PC-9 (cell line): Measurements from ENCODE around the gene CHST15. TPM values are rescaled to one million over a fixed set of nuclear protein-coding genes. Genes with fewer than 3 reads are reported as not detected.

Experiments
- BruUV-seq: library from RNA; stranded (reverse); fragments of 400-500 nt; replicated peaks from 2 replicates; lab custom pipeline; 2021; lab: Mats Ljungman, UMichigan
- CTCF ChIA-PET: fragments of 300-600 bp; sonication (Branson Sonifier 250); formaldehyde crosslinking; loops from one replicate; lab custom pipeline; 2022; ENCODE audit warnings: antibody characterized with exemption; lab: Charles Lee
- POLR2A ChIA-PET: fragments of 300-600 bp; sonication (Branson Sonifier 250); formaldehyde crosslinking; loops from one replicate; lab custom pipeline; 2022; ENCODE audit warnings: antibody characterized with exemption; ENCODE audit not compliant: unreplicated experiment; lab: Charles Lee
- DNase-seq, 2 experiments: peaks; one replicate each; pipeline versions ENCODE4 v3.0.0 to v3.0.0-alpha.2; 2015 to 2022; ENCODE audit warnings: mixed read lengths in 1 of 2
- H2AFZ ChIP-seq: fragments of 200-600 bp; sonication (generic); 2 replicates; pipeline ENCODE4 v1.8.1; 2017; ENCODE audit warnings: antibody characterized with exemption
- H3F3A ChIP-seq: fragments of 200-600 bp; sonication (generic); 2 replicates; pipeline ENCODE4 v1.8.1; 2017; ENCODE audit warnings: antibody characterized with exemption, mild to moderate bottlenecking, low read depth; ENCODE audit not compliant: insufficient read depth
- H3K27ac ChIP-seq: fragments of 200-600 bp; sonication (generic); 2 replicates; pipeline ENCODE4 v1.6.1; 2016; ENCODE audit warnings: mixed run types
- H3K27me3 ChIP-seq: fragments of 200-600 bp; sonication (generic); 2 replicates; pipeline ENCODE4 v1.6.1; 2016; ENCODE audit warnings: low read depth, mixed run types; ENCODE audit not compliant: insufficient read depth
- H3K36me3 ChIP-seq: fragments of 200-600 bp; sonication (generic); 2 replicates; pipeline ENCODE4 v1.6.1; 2016; ENCODE audit warnings: low read depth, mixed run types
- H3K4me1 ChIP-seq: fragments of 200-600 bp; sonication (generic); replicated peaks from 2 replicates; pipeline ENCODE4 v1.6.1; 2016; ENCODE audit warnings: mixed run types; ENCODE audit not compliant: insufficient read depth
- H3K4me2 ChIP-seq: fragments of 200-600 bp; sonication (generic); 2 replicates; pipeline ENCODE4 v1.6.1; 2017; ENCODE audit warnings: mixed run types
- H3K4me3 ChIP-seq: fragments of 200-600 bp; sonication (generic); 2 replicates; pipeline ENCODE4 v1.6.1; 2016; ENCODE audit warnings: mixed run types
- H3K79me2 ChIP-seq: fragments of 200-600 bp; sonication (generic); 2 replicates; pipeline ENCODE4 v1.6.1; 2017; ENCODE audit warnings: low read depth, mixed run types
- H3K9me2 ChIP-seq: fragments of 200-600 bp; sonication (generic); 2 replicates; pipeline ENCODE4 v1.8.1; 2017; ENCODE audit warnings: mild to moderate bottlenecking; ENCODE audit not compliant: insufficient read depth
- H3K9me3 ChIP-seq: fragments of 200-600 bp; sonication (generic); 2 replicates; pipeline ENCODE4 v1.8.1; 2016; ENCODE audit warnings: low read depth; ENCODE audit not compliant: insufficient read depth
- H4K20me1 ChIP-seq: fragments of 200-600 bp; sonication (generic); 2 replicates; pipeline ENCODE4 v1.8.1; 2017; ENCODE audit not compliant: insufficient read depth
- EZH2 ChIP-seq: fragments of 200-600 bp; sonication (generic); IDR thresholded peaks from 2 replicates; pipeline ENCODE4 v1.8.0; 2017; ENCODE audit warnings: antibody characterized with exemption, low read depth
- intact Hi-C: fragments of 100-400 bp; cut with micrococcal nuclease; formaldehyde crosslinking; loops from one replicate; pipeline ENCODE4 v1.10.0; 2022; ENCODE audit not compliant: unreplicated experiment
- total RNA-seq: library from RNA; stranded (reverse); gene quantifications from 2 replicates; pipeline ENCODE4 v1.2.3, GENCODE V29; 2021
- TF ChIP-seq, protein P1 (sequence below): fragments of 200-600 bp; sonication (generic); conservative IDR thresholded peaks from 2 replicates; pipeline ENCODE4 v1.6.1; 2017; ENCODE audit warnings: mixed run types, antibody characterized with exemption, mild to moderate bottlenecking, moderate library complexity

The CHST15 gene
- total RNA-seq, 1 experiment from 2014 or later: 24.6 TPM

DNA sequence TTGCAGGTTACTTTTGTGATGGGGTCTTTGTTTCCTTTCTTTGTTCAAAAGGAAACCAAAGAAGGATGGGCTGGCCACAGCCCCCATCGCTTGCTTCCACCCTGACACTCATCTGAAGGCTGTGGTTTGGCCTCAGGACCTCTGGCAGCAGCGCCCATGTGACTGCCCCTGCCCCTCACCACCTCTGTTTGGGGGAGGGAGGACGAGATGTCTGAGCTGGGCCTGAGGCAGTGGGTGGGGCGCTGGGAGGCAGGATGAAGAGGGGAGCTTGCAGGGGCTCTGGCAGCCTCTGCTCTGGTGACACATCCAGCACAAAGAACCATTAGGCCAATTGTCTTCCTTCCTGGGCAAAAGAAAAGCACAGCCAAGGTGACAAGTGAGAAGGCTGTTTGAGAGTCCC is 15.9 kb upstream of the CHST15 start:
- intact Hi-C loops: loop anchor here (5.0 kb wide), 2 partner anchors 43 to 112 kb away; no protein-coding TSS in a partner anchor
- Histone ChIP-seq H3K9me3 (no peaks in the 10 kb centered on the region), H3K9me2 (no peaks in the 10 kb centered on the region), H3K27me3 (no peaks in the 10 kb centered on the region), H3K4me1 (peaks cover 32% of the 10 kb centered on the region), H3K4me2 (no peak overlapping the region), H3K36me3 (no peaks in the 10 kb centered on the region), H3F3A (peaks cover 23% of the 10 kb centered on the region), H3K27ac (no peak overlapping the region), H3K79me2 (no peaks in the 10 kb centered on the region), H4K20me1 (no peaks in the 10 kb centered on the region), H2AFZ (no peak overlapping the region), H3K4me3 (no peak overlapping the region)
- no TSS peak for BruUV-seq
- no peak for DNase-seq
- POLR2A ChIA-PET: no interaction called here
- CTCF ChIA-PET: no interaction called here
- TF ChIP-seq, protein P1, sequence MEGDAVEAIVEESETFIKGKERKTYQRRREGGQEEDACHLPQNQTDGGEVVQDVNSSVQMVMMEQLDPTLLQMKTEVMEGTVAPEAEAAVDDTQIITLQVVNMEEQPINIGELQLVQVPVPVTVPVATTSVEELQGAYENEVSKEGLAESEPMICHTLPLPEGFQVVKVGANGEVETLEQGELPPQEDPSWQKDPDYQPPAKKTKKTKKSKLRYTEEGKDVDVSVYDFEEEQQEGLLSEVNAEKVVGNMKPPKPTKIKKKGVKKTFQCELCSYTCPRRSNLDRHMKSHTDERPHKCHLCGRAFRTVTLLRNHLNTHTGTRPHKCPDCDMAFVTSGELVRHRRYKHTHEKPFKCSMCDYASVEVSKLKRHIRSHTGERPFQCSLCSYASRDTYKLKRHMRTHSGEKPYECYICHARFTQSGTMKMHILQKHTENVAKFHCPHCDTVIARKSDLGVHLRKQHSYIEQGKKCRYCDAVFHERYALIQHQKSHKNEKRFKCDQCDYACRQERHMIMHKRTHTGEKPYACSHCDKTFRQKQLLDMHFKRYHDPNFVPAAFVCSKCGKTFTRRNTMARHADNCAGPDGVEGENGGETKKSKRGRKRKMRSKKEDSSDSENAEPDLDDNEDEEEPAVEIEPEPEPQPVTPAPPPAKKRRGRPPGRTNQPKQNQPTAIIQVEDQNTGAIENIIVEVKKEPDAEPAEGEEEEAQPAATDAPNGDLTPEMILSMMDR: no peak
- TF ChIP-seq EZH2: no peak

DNA sequence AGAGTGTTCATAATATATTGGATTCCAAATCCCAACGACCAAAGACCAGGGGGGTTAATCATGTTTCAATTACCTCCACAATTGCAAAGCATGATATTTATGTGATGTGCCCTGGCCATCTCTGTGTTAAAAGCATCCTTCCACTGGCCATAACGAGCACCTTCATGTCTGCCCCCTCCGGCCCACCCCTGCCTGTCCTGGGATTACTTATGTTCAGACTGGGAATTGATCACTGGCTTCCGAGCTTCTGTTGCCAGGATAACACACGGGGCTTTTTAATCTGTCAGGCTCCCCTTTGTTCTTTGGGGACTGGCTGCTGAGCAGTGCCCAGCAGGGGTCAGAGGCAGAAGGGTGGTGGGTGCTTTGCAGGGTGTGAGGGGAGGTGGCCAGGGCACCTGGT is 13.7 kb upstream of the CHST15 start:
- ChIA-PET CTCF (no interaction called here), POLR2A (no interaction called here)
- Histone ChIP-seq H3K4me1 (peaks cover 38% of the 10 kb centered on the region), H3K27ac (peak overlapping the region; percentile 95), H2AFZ (no peak overlapping the region), H4K20me1 (no peaks in the 10 kb centered on the region), H3K9me2 (no peaks in the 10 kb centered on the region), H3K79me2 (no peaks in the 10 kb centered on the region), H3F3A (peaks cover 23% of the 10 kb centered on the region), H3K4me2 (peak overlapping the region; percentile 90), H3K4me3 (no peak overlapping the region), H3K9me3 (no peaks in the 10 kb centered on the region), H3K36me3 (no peaks in the 10 kb centered on the region), H3K27me3 (no peaks in the 10 kb centered on the region)
- intact Hi-C loops: loop anchor here (5.0 kb wide), 2 partner anchors 45 to 110 kb away; no protein-coding TSS in a partner anchor
- no TSS peak for BruUV-seq
- no peak for DNase-seq
- TF ChIP-seq, protein P1: no peak
- TF ChIP-seq EZH2: no peak

DNA sequence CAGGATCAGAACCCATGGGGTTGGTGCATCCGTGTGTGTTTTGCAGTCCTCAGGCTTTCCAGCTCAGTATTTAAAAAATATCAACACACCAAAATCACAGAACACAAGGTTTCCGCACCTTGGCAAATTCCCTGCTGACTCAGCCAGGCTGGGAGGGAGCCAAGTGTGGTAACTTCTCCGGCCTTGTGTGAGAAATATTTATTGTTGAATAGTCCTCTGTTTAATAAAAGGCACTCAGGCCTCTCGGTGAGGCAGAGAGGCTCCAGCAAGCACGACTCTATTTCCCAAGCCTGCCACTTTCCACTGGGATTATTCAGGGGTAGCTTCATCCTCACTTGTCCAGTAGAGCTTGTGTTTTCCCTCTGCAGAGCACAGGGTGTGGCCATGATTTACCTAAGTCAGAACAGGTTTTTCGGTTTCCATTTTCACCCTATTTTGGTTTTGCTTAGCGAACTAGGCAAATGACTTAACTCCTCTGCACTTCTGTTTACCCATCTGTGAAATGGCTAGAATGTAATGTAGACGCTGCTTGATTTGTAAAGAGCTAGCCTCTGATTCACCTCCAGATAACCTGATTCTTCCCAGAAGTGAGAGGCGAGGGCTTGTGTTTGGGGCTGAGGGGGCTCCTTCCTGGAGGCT is 13.0 kb upstream of the CHST15 start:
- Histone ChIP-seq H3K9me2 (no peaks in the 10 kb centered on the region), H3F3A (peaks cover 23% of the 10 kb centered on the region), H3K27me3 (no peaks in the 10 kb centered on the region), H3K4me1 (peaks cover 38% of the 10 kb centered on the region), H3K4me3 (peak overlapping the region; percentile 48; the same call in 1 of the 2 replicates), H3K36me3 (no peaks in the 10 kb centered on the region), H3K4me2 (peak overlapping the region; percentile 90), H2AFZ (peak overlapping the region; percentile 59; the same call in 1 of the 2 replicates), H3K79me2 (no peaks in the 10 kb centered on the region), H3K9me3 (no peaks in the 10 kb centered on the region), H4K20me1 (no peaks in the 10 kb centered on the region), H3K27ac (peak overlapping the region; percentile 95)
- TF ChIP-seq, protein P1: no peak
- TF ChIP-seq EZH2: no peak
- no TSS peak for BruUV-seq
- peak; percentile 66 to 90 for DNase-seq
- POLR2A ChIA-PET: interaction anchor here (0.5 to 1.2 kb wide), 7 partner anchors 12 to 720 kb away, joined by 3 to 5 read pairs (median 3); no protein-coding TSS in a partner anchor
- intact Hi-C loops: loop anchor here (5.0 kb wide), 2 partner anchors 46 to 109 kb away; no protein-coding TSS in a partner anchor
- CTCF ChIA-PET: interaction anchor here (0.7 to 1.2 kb wide), 2 partner anchors 12 to 110 kb away, joined by 3 to 6 read pairs; no protein-coding TSS in a partner anchor
